Neural progenitor cell (in vitro differentiated cells): ENCODE data around the gene JSRP1. TPM values are rescaled to one million over a fixed set of nuclear protein-coding genes. Genes with fewer than 3 reads are reported as not detected.
A peak's percentile ranks its signal among the peaks of the same experiment; 100 is the strongest.

ENCODE experiments used
- DNase-seq: peaks from one replicate; pipeline ENCODE4 v3.0.0-alpha.2; 2016; ENCODE audit warnings: low spot score
- H2AFZ ChIP-seq: fragments of 200-600 bp; sonication (generic); replicated peaks from 2 replicates; pipeline ENCODE4 v1.6.1; 2016; ENCODE audit warnings: antibody characterized with exemption
- H3F3A ChIP-seq: fragments of 200-600 bp; sonication (generic); 2 replicates; pipeline ENCODE4 v1.6.1; 2016; ENCODE audit warnings: antibody characterized with exemption, low read depth
- H3K27ac ChIP-seq: fragments of 200-600 bp; sonication (generic); 2 replicates; pipeline ENCODE4 v1.5.1; 2016; ENCODE audit warnings: mild to moderate bottlenecking
- H3K27me3 ChIP-seq: fragments of 200-600 bp; sonication (generic); 2 replicates; pipeline ENCODE4 v1.6.1; 2016; ENCODE audit warnings: mild to moderate bottlenecking, moderate library complexity
- H3K36me3 ChIP-seq: fragments of 200-600 bp; sonication (generic); 2 replicates; pipeline ENCODE4 v1.5.1; 2016
- H3K4me1 ChIP-seq: fragments of 200-600 bp; sonication (generic); 2 replicates; pipeline ENCODE4 v1.6.1; 2016; ENCODE audit warnings: mixed run types
- H3K4me2 ChIP-seq: fragments of 200-600 bp; sonication (generic); 2 replicates; pipeline ENCODE4 v1.6.1; 2016
- H3K4me3 ChIP-seq: fragments of 200-600 bp; sonication (generic); 2 replicates; pipeline ENCODE4 v1.5.1; 2016
- H3K79me2 ChIP-seq: fragments of 200-600 bp; sonication (generic); 2 replicates; pipeline ENCODE4 v1.6.1; 2016; ENCODE audit warnings: low read depth
- H3K9ac ChIP-seq: fragments of 200-600 bp; sonication (generic); 2 replicates; pipeline ENCODE4 v1.6.1; 2016
- H3K9me3 ChIP-seq: fragments of 200-600 bp; sonication (generic); 2 replicates; pipeline ENCODE4 v1.5.1; 2016; ENCODE audit warnings: low read depth
- H4K20me1 ChIP-seq: fragments of 200-600 bp; sonication (generic); 2 replicates; pipeline ENCODE4 v1.6.1; 2016; ENCODE audit warnings: low read depth
- H3K27ac Mint-ChIP-seq: 3 replicates; pipeline ENCODE4 v1.8.0; 2021; ENCODE audit warnings: mixed read lengths
- H3K27me3 Mint-ChIP-seq: 2 replicates; pipeline ENCODE4 v1.8.0; 2022; ENCODE audit warnings: low read depth, mild to moderate bottlenecking, inconsistent platforms, moderate library complexity, mixed read lengths; ENCODE audit not compliant: insufficient read depth
- H3K36me3 Mint-ChIP-seq: 3 replicates; pipeline ENCODE4 v1.8.0; 2021; ENCODE audit warnings: mixed read lengths
- H3K4me1 Mint-ChIP-seq: 3 replicates; pipeline ENCODE4 v1.8.0; 2021; ENCODE audit warnings: mixed read lengths
- H3K4me3 Mint-ChIP-seq: 3 replicates; pipeline ENCODE4 v1.8.0; 2021; ENCODE audit warnings: mild to moderate bottlenecking, moderate library complexity, mixed read lengths
- H3K9me3 Mint-ChIP-seq: 3 replicates; pipeline ENCODE4 v1.8.0; 2020; ENCODE audit warnings: mixed read lengths
- EZH2 ChIP-seq: fragments of 200-600 bp; sonication (generic); IDR thresholded peaks from 2 replicates; pipeline ENCODE4 v1.6.1; 2017; ENCODE audit warnings: antibody characterized with exemption, mild to moderate bottlenecking, moderate library complexity
- EZH2phosphoT487 ChIP-seq: fragments of 200-600 bp; sonication (generic); IDR thresholded peaks from 2 replicates; pipeline ENCODE4 v1.6.1; 2017; ENCODE audit warnings: antibody characterized with exemption
- total RNA-seq: library from RNA; depleted of rRNA; stranded (reverse); fragments of >200 nt; gene quantifications from 2 replicates; pipeline ENCODE4 v1.2.3, GENCODE V29; 2015; ENCODE audit warnings: low replicate concordance
- TF ChIP-seq, protein P1 (sequence below): fragments of 200-600 bp; sonication (generic); IDR thresholded peaks from 2 replicates; pipeline ENCODE4 v1.5.1; 2017; ENCODE audit warnings: antibody characterized with exemption, mild to moderate bottlenecking

JSRP1 gene
- total RNA-seq, 1 donor from 2014 or later: not detected

DNA sequence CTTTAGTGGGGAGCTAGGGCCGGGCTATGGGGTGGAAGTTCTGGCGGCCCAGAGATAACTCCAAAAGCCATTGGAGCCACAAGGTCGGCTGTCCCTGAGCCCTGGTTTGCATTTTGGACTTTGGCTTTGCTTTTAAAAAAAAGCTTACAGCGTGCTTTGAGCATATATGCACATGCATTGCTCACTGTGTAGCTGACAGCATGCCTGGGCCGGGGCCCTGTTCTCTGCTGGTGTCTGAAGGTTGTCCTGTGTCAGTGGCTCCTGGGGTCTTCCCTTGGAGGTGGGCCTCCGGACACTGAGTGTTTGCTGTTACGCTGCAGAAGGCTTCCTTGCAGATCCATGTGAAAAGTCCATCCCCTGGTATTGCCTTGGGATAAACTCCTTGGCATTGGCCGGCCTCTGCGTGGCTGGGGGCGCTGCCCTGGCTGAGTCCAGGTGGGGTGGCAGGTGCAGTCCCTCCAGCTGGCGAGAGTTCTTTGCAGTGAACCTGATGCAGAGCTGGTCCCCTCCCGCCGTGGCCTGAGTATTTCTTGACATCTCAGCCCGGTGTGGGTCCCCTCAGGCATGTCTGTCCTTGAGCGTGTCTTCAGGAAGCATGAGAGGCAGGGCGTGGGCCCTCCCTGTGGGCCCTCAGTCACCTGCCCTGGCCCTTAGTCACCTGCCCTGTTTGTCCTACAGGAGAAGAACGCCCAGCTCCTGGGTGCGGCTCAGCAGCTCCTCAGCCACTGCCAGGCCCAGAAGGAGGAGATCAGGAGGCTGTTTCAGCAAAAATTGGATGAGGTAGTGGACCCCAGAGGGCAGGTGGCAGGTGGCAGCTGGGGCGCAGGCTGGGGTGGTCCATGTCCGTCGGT lies 43.1 kb downstream of the JSRP1 start:
- H3K4me1 Mint-ChIP-seq: no peaks in the 10 kb centered on the region
- no peaks in the 10 kb centered on the region for H3F3A ChIP-seq
- H4K20me1 ChIP-seq: peaks cover 6% of the 10 kb centered on the region
- no peaks in the 10 kb centered on the region for H3K79me2 ChIP-seq
- no peak overlapping the region for H3K27ac Mint-ChIP-seq
- peaks cover 23% of the 10 kb centered on the region for H3K36me3 Mint-ChIP-seq
- H3K27me3 ChIP-seq: no peaks in the 10 kb centered on the region
- H3K4me1 ChIP-seq: peaks cover 4% of the 10 kb centered on the region
- H3K4me2 ChIP-seq: no peak overlapping the region
- no peaks in the 10 kb centered on the region for H3K9me3 Mint-ChIP-seq
- H3K27me3 Mint-ChIP-seq: peaks cover 11% of the 10 kb centered on the region
- no peak overlapping the region for H2AFZ ChIP-seq
- no peak overlapping the region for H3K4me3 Mint-ChIP-seq
- DNase-seq: no peak
- H3K27ac ChIP-seq: no peak overlapping the region
- TF ChIP-seq EZH2: no peak
- TF ChIP-seq EZH2phosphoT487: no peak
- TF ChIP-seq, protein P1, sequence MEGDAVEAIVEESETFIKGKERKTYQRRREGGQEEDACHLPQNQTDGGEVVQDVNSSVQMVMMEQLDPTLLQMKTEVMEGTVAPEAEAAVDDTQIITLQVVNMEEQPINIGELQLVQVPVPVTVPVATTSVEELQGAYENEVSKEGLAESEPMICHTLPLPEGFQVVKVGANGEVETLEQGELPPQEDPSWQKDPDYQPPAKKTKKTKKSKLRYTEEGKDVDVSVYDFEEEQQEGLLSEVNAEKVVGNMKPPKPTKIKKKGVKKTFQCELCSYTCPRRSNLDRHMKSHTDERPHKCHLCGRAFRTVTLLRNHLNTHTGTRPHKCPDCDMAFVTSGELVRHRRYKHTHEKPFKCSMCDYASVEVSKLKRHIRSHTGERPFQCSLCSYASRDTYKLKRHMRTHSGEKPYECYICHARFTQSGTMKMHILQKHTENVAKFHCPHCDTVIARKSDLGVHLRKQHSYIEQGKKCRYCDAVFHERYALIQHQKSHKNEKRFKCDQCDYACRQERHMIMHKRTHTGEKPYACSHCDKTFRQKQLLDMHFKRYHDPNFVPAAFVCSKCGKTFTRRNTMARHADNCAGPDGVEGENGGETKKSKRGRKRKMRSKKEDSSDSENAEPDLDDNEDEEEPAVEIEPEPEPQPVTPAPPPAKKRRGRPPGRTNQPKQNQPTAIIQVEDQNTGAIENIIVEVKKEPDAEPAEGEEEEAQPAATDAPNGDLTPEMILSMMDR: no peak
- no peaks in the 10 kb centered on the region for H3K36me3 ChIP-seq
- H3K9me3 ChIP-seq: no peaks in the 10 kb centered on the region
- H3K4me3 ChIP-seq: no peak overlapping the region
- H3K9ac ChIP-seq: no peak overlapping the region

DNA sequence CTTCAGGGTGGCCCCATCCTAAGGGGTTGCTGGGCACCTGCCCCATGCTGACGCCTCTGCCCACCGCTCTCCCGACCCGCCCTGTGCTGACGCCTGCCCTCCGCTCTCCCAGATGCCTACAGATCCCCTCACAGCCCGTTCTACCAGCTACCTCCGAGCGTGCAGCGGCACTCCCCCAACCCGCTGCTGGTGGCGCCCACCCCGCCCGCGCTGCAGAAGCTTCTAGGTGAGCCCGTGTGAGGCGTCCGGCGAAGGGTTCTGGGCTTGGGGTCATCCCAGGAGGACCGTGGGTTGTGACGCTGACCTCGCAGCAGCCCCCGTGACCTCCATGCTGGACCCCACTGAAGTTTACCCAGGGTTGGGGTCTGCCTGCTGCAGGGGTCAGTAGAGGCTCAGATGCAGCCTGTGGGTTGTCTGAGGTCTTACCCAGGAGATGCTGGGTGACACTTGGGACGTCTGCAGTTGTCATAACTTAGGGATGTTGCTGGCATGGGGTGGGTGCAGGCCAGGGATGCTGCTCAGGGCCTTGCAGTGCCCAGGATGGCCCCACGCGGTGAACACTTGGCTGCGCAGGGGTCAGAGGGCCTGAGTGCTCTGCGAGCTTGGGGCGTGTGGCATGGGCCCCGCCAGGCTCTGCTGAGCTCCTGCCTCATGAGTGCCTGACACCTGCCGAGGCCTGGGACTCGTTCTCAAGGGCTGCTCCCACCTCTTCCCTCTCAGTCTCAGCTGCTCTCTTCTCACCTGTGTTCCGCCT lies 45.1 kb downstream of the JSRP1 start:
- no peak overlapping the region for H2AFZ ChIP-seq
- Mint-ChIP-seq H3K4me1 (no peaks in the 10 kb centered on the region), H3K4me3 (peak overlapping the region; percentile 35), H3K36me3 (peaks cover 20% of the 10 kb centered on the region), H3K27ac (no peak overlapping the region), H3K9me3 (no peaks in the 10 kb centered on the region), H3K27me3 (peaks cover 11% of the 10 kb centered on the region)
- DNase-seq: no peak
- no peak overlapping the region for H3K9ac ChIP-seq
- peaks cover 5% of the 10 kb centered on the region for H3K4me1 ChIP-seq
- no peak overlapping the region for H3K4me2 ChIP-seq
- no peak for TF ChIP-seq EZH2phosphoT487
- TF ChIP-seq EZH2: no peak
- TF ChIP-seq, protein P1: no peak
- no peaks in the 10 kb centered on the region for H3F3A ChIP-seq
- H4K20me1 ChIP-seq: peaks cover 13% of the 10 kb centered on the region
- no peak overlapping the region for H3K4me3 ChIP-seq
- no peaks in the 10 kb centered on the region for H3K79me2 ChIP-seq
- H3K27ac ChIP-seq: no peak overlapping the region
- no peaks in the 10 kb centered on the region for H3K27me3 ChIP-seq
- no peaks in the 10 kb centered on the region for H3K36me3 ChIP-seq
- no peaks in the 10 kb centered on the region for H3K9me3 ChIP-seq

DNA sequence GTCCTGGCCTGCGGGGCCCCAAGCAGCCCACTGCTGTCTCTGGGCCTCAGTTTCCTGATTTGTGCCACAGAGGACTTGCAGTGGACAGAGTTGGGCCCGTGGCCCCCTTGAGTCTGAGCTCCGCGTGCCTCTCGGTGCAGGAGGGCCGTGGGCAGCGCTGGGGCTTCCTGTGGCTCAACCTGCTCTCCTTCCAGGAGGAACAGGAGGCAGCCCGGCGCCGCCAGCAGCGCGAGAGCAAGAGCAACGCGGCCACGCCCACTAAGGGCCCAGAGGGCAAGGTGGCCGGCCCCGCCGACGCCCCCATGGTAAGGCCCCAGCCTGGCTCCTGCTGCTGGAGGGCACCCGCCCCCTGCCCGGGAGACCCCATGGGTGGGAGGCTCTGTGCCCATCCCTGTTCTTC lies 46.0 kb downstream of the JSRP1 start:
- no peaks in the 10 kb centered on the region for H3K36me3 ChIP-seq
- peaks cover 11% of the 10 kb centered on the region for H3K27me3 Mint-ChIP-seq
- TF ChIP-seq EZH2phosphoT487: no peak
- TF ChIP-seq, protein P1: no peak
- no peak for TF ChIP-seq EZH2

More for the DNA sequence above, 46.0 kb downstream of the JSRP1 start:
- H3K4me3 Mint-ChIP-seq: no peak overlapping the region
- no peaks in the 10 kb centered on the region for H3K4me1 Mint-ChIP-seq
- no peak for DNase-seq
- H3K4me3 ChIP-seq: no peak overlapping the region
- no peak overlapping the region for H2AFZ ChIP-seq
- no peak overlapping the region for H3K4me2 ChIP-seq
- H3K36me3 Mint-ChIP-seq: peaks cover 15% of the 10 kb centered on the region
- H3K27me3 ChIP-seq: no peaks in the 10 kb centered on the region
- no peak overlapping the region for H3K9ac ChIP-seq
- H3K9me3 Mint-ChIP-seq: no peaks in the 10 kb centered on the region
- H3F3A ChIP-seq: no peaks in the 10 kb centered on the region
- H3K79me2 ChIP-seq: no peaks in the 10 kb centered on the region
- H4K20me1 ChIP-seq: peaks cover 13% of the 10 kb centered on the region
- H3K27ac ChIP-seq: no peak overlapping the region
- no peak overlapping the region for H3K27ac Mint-ChIP-seq
- no peaks in the 10 kb centered on the region for H3K9me3 ChIP-seq
- H3K4me1 ChIP-seq: peaks cover 5% of the 10 kb centered on the region
